Hematopoietic multipotent progenitor cell treated with erythropoietin and hydrocortisone succinate and interleukin-3 and kit ligand, for 17 days (in vitro differentiated cells): ENCODE data around the gene RBMS1.

Experiments
- DNase-seq: peaks from one replicate; pipeline ENCODE4 v3.0.0-alpha.2; 2015; ENCODE audit warnings: low spot score

RBMS1 gene

GRCh38 chr2:160278101-160278878, 215.3 kb downstream of the RBMS1 start:
- DNase-seq = no peak

DNA sequence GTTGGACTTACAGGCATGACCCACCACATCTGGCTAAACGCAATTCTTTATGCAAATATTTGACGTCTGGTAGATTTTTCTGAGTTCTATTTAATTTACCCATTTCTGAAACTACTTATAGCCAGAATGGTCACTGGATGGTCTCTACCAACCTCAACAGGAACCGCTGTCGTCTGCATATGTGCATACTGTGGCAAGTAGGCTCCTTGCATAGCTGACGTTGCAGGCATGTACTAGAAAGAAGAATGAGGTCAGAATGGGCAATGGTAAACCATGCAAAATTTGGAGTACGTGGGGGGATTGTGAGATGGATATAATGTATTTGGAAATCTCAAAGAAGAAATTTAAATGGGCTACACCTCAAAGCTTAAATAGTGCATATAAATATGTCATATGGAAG, 216.5 kb downstream of the RBMS1 start:
- DNase-seq = no peak

- no peak for DNase-seq
These were observed 218.0 kb downstream of the RBMS1 start for GRCh38 chr2:160275656-160276055.

- no peak for DNase-seq
These were observed 222.2 kb downstream of the RBMS1 start for GRCh38 chr2:160271171-160272086.

DNA sequence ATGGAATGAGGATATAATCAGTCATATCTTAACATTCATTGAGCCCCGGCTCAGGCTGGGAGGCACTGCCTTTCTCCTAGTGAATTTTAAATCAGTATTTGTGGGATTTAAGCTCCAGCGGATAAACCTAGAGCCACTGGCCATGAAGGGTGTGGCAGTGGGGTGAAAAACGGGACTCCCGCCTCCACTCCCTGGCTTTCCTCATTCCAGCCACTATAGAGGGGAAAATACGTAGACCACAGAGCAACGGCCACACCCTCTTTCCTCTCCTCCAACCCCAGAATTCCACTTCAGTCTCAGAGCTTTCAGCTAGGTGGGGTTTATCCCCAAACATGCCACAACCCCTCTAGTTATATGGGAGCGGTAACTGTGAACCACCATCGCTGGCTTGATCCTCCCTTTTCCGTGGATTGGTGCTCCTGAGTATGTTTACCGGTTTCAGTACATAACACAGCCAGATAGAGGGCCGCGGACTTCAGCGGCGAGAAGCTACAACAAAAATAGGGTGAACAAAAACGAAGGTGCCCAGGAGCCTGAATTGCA, 223.0 kb downstream of the RBMS1 start:
- no peak for DNase-seq

- peak; percentile 17 for DNase-seq
These were observed 223.6 kb downstream of the RBMS1 start for GRCh38 chr2:160269803-160270570.

DNA sequence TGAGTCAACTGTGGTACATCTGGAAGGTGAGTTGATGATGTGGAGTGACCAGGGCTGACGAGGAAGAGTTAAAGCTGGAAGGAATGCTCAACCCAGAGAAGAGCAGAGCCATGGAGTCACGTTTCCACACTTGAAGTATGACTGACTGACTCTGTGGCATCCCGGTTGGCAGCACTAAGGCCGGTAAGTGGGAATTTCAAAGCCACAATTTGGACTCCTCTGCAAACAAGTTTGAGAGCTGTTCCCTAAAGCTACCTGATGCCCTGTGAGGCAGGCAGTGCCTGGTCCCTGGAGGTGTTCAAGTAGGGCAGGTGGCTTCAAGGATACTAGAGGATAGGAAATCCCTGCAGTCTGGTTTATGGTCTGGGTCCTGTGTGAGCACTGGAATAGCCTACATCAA, 224.2 kb downstream of the RBMS1 start:
- DNase-seq = no peak

GRCh38 chr2:160268151-160268781, 225.3 kb downstream of the RBMS1 start:
- no peak for DNase-seq

DNA sequence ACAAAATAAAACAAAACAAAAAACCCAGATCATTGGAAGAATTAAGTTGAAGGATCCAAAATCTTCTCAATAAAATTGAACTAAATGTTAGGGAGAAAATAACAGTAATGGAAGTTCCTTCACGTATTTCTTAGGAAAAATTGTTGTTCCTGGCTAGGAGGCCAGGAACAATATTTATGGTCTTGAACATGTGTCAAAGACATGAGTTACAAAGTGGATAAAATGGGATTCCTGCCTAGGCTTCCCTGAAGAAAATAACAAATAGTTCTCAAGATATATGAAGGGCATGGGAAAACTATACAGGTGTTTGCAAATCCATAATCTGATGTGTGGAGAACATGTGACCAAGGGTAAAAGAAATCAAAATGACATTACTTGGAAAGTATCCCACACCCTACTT, 225.9 kb downstream of the RBMS1 start:
- no peak for DNase-seq

DNA sequence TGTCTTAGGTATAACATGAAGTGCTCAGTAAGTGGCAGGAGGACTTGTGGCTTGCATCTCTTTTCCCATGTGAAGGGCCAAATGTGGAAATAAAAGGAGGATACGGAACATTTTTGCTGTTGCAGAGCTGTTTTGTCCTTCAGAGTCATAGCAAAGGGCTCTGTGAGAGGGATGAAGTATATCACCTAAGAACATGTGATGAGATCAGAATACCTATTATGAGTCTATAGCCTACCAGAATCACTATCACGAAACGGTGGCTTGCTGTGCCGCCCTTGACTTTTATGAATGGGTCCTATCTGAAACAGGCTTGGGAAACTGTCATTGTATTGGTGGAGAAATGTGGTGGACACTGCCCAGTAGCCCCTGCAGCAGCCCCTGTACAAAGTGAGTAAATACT, 226.6 kb downstream of the RBMS1 start:
- no peak for DNase-seq

- no peak for DNase-seq
These were observed 227.5 kb downstream of the RBMS1 start for GRCh38 chr2:160266037-160266551.

GRCh38 chr2:160264308-160264707, 229.3 kb downstream of the RBMS1 start:
- no peak for DNase-seq

DNA sequence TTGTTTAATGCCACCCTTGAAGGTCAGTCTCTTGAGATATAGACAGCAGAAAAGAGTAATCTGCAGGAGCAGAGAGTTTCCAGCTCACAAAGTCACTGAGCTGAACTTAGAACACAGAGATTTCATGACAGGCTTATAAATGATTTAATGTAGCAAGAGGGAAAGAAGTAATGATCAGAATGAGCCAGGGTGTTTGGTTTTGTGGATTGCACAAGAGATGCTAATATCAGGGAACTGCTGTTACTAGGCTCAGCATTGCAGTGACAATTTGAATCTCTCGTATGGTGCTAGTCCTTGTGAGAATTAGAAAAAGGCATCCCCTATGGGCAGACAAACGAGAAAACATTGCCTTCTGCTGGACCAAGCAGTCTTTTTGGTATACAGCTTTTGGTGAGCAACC, 231.9 kb downstream of the RBMS1 start:
- DNase-seq = no peak

DNA sequence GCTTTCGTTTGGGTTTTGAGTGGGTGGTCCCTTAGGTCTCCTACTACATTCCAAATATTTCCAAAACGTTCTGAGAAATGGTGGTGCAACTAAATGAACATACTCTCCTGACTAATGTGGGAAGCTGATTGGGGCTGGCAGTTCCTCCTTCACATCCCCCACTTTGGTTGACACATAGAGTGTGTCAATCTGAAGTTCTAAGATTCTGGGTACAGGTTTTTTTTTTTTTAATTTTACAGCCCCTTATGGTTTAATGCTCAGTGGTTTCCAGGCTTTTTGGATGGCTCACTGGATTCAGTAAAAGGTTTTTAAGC, 235.2 kb downstream of the RBMS1 start:
- DNase-seq = no peak

DNA sequence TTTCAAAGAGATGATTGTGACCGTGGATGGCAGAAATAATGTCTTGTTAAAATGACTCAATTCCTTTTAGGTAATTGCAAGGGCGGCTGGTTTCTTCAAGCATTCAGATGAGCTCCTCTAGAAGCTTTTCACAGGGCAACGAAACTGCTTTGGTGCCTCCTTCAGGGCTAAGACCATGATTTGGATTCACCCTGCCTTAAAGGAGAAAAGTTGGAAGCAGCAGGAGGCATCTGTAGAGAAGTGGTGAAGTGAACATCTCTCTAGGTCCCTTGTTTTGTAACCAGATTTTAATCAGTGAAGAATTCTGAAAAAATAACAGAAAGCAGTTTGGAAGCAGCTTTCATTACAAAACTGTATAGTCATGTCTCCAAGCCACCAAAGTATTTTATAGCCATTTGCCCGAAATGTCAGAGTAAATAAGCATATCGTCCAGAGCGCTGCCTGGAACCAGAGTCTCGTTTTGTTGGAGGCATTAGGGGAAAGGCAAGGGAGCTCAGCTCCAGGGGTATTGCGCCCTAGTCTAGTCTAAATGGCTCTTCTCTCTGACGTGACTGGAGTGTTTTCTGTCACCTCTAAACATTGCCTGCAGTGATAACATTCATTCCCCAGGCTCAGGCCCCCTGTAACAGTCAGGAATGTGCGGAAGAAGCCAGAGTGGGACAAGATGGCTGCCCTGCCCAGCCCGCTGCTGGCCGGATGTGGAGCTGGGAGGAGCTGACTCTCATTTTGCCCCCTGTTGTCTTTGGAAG, 235.7 kb downstream of the RBMS1 start:
- no peak for DNase-seq

DNA sequence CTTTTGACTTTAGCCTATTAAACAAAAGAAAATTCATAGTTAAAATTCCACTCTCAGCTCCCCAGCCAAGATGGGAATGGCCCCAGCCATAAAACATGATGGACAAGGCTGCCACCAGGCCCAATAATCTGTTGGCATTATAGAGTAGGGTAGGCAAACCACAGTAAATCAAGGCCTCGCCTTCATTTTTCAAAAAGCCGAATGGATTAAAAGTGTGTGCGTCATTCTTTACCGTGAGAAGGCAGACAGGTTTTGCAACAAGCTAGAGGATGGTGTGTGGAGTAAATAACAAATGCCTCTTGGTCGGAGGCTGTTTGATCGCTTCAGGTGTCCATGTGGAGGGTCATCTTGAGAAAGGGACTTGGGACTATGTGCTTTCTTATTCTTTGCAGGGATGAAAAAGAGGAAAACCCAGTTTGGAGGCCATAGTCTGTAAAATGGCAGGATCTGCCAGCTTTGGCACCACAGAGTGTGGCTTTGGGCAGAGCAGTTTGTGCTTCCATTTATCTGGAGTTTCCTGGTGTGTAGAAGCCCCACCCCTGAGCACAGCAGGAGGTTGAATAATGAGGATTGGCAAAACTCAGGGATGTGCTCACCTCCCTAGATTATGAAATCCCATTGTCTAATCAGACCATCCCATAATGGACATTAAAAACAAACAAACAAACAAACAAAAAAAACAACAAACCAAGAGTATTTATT, 236.4 kb downstream of the RBMS1 start:
- DNase-seq = no peak

DNA sequence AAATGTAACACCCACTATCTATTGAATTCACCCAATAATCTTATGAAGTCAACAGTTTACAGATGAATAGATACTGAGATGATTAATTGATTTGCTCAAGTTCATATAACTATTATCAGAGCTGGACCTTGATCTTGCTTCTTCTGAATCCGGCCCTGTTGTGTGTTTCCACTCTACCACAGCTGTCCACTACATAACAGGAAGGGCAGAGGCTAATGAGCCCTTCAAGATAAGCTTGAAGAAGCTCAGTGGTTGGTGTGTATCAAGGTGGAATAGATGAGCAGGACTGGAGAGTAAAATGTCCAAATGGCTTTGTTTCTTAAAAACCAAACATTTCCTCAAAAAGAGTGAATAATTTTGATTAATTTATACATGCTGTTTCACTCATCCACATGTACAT, 237.1 kb downstream of the RBMS1 start:
- no peak for DNase-seq

- DNase-seq = no peak
These were observed 238.2 kb downstream of the RBMS1 start for GRCh38 chr2:160255408-160255807.

DNA sequence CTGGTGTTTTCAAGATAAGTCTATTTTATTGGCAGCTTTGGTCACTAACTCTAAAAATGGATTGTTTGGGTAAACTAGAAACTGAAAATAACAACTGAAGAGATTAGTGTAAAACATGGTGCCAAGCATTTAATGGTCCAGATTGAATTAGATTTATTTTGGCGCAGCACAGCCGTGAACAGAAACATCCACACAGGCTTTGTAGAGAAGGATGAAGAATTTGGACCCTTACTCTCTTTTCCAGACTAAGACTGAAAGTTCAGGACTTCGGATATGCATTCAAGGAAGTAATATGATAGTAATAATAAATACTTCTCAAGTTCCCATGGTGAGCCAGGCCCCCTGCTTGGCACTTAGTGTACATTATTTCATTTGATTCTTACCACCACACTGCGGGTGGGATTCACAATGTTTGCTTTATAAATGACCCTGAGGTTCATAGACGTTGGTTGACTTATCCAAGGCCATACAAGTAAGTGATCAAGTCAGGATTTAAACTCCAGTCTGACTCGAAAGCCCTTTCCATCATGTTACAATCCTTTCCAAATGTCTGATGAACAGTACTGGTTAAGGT, 239.3 kb downstream of the RBMS1 start:
- no peak for DNase-seq
